Measurements from ENCODE around the gene PSMB2.

The PSMB2 gene

DNA sequence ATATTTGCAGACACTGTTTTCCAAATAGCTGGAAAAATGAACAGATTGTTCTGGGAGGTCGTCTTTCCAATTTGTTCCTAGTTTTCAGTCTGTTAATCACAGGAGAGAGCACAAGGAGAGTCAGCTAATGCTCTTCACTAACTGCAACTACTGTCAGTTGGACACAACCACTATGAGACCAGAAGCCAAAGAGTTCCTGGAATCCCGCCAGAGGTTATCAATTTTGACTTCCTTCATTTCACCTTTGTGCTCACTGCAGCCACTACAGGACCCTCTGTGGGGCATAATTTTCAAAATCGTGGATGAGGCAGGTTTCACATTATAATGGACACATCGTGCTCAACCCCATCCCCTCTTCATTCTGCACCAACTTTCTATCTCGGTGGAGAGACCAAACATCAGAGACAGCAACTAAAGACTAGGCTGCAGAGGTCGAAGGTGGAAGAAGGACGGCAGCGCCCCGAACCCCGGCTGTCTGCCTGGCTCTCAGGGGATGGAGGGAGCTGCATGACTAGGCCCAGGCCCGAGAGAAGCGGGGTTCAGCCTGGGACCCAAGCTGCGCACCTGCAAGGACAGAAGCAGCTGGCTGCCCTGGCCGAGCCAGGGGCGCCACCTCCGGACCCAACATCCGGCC lies 84.7 kb downstream of the PSMB2 start:
- DNase-seq (ENCODE audit: low spot score), result no peak

DNA sequence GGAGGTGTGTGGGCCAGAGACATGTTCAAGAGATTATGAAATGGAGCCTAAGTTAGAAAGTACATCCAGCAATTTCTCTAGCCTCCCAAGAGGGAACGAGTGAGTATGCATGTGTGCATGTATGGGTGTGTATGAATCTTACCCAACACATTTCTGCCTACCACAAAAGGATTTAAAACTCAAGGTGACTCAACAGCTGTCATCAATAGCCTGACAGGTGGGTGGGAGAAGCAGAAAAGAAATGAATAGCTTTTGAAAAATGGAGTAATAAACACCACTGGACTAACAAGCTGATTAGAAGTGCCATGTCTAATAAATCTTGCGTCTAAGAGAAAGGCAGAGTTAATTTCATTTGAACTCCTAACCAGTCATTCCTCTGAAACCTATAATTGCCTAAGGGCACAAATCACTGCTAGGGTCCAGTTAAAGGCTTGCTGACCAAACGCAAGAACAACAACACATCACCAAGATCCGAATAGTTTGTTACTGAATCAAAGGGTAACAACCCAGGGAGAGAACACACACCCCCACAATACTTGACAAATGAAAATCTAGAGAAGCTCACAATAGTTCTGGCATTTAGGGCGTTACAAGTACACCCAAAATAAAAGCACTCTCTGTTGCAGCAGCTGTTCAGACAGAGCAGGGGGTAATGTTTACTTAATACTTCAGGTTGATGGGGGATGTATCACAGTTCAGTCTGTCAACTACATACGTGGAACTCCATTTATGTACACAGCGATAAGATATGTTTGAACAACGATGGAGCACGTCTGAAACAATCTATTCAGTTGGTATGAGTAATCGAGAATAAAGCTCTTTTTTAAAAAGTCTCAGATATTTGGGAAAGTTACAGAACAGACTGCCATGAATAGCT lies 85.5 kb downstream of the PSMB2 start:
- no peak for DNase-seq (ENCODE audit: low spot score)

DNA sequence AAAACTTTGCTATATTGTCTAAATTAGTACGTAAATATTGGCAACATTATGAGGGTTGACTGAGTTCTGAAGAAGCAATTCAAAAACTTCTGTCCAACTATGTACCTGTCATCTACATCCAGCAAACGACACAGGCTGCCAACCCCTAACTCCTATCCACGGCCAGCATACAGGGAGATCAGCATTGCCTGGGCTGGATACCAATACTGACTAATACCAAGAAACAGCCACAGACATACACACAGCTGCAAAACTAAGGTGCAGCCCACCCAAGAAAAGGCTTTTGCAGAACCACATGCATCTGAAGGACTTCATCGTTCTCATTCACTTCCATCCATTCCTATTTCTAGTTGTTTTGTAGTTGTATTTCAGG lies 86.1 kb downstream of the PSMB2 start:
- no peak for DNase-seq (ENCODE audit: low spot score)

DNA sequence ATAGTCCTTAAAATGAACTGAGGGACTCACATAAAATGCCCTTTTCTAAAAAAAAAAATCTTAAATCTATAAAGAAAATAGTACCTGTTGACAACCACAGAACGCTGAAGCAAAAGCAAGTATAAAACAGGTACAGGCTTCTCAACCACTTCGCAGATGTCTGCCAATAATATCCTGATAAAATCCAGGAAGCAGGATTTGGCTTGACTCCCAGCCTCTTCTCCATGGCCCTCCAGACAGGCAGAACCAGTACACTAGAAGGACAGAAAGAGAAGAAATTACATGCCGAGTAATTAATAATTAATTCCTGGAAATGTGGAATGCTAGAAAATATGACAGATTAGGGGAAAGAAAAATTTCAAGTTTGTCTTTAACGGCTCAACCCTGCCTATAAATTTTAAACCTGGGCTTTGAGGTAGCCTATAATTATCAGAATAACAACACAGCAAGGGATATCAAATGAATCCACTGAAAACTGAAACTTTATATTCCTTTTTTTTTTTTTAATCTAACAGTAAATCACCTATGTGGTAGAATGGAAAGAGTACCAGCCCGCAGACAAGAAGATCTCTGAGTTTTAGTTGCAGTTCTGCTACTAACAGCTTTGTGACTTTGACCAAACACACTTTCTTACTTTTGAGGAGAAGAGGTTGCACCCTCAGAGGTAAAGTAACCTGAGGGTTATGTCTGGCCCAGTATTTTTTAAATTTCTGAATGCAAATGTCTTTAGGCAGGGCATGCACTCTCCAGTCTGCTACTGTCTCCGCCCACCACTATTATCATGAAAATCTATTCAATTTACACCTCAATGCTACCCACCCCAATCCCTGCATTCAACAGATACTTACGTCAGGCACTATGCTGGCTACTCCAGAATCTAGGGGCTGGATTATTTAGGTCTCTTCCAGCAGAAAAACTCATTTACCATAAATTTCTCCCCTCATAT lies 86.8 kb downstream of the PSMB2 start:
- no peak for DNase-seq (ENCODE audit: low spot score)

DNA sequence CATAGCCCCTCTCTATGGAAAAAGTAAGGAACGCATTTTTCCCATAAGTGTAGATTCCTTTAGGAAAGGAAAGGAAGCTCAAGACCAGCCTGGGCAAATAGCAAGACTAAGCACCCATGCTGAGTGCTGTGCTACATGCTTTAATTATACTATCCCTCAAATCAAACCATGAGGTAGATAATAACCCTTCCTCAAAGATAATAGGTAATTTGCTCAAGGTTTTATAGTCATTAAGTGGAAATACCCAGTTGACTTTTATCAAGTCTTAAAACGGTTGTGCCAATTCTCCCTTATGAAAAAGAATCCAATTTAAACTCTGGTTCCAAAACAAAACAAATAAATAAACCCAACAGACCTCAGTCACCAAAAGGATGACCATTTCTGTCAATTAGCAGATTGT lies 87.5 kb downstream of the PSMB2 start:
- DNase-seq (ENCODE audit: low spot score), result no peak
